Epithelial cell of proximal tubule (primary cell): ENCODE results near the gene CLN6. TPM values are rescaled to one million over a fixed set of nuclear protein-coding genes. Genes with fewer than 3 reads are reported as not detected.
"Not testable (repeated sequence)": the region's sequence is repeated elsewhere in the genome, so short reads cannot be mapped to it uniquely, and the experiment has no call there.

Experiments used
- DNase-seq: peaks from one replicate; pipeline ENCODE4 v3.0.0-alpha.2; 2011; ENCODE audit warnings: low read depth
- H3K4me3 ChIP-seq: 2 replicates; pipeline ENCODE4 v1.5.1; 2011; ENCODE audit warnings: low read depth, mild to moderate bottlenecking, low read length
- total RNA-seq: library from RNA; depleted of rRNA; stranded (reverse); fragments of >200 nt; gene quantifications from 2 replicates; pipeline ENCODE4 v1.2.3, GENCODE V29; 2015
- TF ChIP-seq, protein P1 (sequence below): conservative IDR thresholded peaks from 2 replicates; pipeline ENCODE4 v1.5.1; 2012; ENCODE audit warnings: low read depth, mild to moderate bottlenecking, low read length

Gene CLN6
- total RNA-seq, 1 donor from 2014 or later: 14.9 TPM

DNA sequence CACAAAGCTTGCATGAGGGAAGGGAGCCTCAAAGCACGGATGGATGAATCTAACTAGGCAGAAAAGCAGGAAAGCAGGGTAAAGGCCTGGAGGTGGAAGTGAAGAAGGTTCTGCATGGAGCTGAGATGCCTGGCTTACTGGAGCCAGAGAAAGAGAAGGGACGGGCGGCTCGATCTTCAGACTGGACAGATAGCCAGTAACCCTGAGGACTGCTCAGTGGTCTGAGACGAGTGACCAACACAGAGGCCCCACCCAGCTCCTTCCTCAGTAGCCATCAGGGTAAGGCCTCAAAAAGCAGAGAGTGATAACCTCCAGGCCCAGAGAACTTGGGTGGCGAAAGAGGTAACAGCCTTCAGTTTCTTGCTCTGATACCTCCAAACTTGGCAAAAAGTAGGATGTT, 6.4 kb downstream of the CLN6 start:
- TF ChIP-seq, protein P1, sequence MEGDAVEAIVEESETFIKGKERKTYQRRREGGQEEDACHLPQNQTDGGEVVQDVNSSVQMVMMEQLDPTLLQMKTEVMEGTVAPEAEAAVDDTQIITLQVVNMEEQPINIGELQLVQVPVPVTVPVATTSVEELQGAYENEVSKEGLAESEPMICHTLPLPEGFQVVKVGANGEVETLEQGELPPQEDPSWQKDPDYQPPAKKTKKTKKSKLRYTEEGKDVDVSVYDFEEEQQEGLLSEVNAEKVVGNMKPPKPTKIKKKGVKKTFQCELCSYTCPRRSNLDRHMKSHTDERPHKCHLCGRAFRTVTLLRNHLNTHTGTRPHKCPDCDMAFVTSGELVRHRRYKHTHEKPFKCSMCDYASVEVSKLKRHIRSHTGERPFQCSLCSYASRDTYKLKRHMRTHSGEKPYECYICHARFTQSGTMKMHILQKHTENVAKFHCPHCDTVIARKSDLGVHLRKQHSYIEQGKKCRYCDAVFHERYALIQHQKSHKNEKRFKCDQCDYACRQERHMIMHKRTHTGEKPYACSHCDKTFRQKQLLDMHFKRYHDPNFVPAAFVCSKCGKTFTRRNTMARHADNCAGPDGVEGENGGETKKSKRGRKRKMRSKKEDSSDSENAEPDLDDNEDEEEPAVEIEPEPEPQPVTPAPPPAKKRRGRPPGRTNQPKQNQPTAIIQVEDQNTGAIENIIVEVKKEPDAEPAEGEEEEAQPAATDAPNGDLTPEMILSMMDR: no peak
- DNase-seq: no peak
- no peak overlapping the region for H3K4me3 ChIP-seq

- not testable (repeated sequence) for H3K4me3 ChIP-seq, DNase-seq
Measured at GRCh38 chr15:68222432-68222743, 7.1 kb downstream of the CLN6 start.

- DNase-seq, H3K4me3 ChIP-seq: not testable (repeated sequence)
Measured at GRCh38 chr15:68221530-68222431, 7.7 kb downstream of the CLN6 start.

DNA sequence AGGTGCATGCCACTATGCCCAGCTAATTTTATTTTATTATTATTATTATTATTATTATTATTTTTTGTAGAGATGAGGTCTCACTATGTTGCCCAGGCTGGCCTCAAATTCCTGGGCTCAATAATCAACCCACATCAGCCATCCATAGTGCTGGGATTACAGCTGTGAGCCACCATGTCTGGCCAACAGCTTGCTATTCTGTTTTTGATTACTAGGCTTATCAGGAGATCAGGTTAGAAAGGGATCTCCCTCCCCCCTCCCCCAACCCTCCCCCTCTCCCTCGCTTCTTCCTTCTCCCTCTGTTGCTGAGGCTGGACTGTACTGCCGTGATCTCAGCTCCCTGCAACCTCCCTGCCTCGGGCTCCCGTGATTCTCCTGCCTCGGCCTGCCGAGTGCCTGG, 8.6 kb downstream of the CLN6 start:
- TF ChIP-seq, protein P1: no peak
- DNase-seq: no peak

DNA sequence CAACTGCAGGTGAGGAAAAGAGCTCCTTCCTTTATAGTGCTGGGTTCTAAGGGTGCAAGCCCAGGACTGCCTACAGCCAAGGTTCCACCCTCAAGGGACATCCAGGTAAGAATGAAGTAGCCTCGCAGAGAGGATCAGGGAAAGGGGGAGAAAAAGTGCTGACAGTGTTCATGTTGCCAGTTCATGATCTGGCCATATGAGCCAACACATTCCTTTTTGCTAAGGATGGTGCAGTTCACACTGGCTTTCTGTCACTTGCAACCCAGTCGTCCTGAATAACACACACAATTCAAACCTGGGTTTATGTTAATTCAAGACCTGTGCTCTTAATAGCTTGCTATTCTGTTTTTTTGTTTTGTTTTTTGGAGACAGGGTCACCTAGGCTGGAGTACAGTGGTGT, 9.0 kb downstream of the CLN6 start:
- no peak for DNase-seq
- TF ChIP-seq, protein P1: no peak
- H3K4me3 ChIP-seq: no peak overlapping the region

More for the DNA sequence above, 8.6 kb downstream of the CLN6 start:
- H3K4me3 ChIP-seq: no peak overlapping the region

GRCh38 chr15:68218847-68219798, 10.4 kb downstream of the CLN6 start:
- DNase-seq: no peak
- no peak overlapping the region for H3K4me3 ChIP-seq
- TF ChIP-seq, protein P1: no peak

DNA sequence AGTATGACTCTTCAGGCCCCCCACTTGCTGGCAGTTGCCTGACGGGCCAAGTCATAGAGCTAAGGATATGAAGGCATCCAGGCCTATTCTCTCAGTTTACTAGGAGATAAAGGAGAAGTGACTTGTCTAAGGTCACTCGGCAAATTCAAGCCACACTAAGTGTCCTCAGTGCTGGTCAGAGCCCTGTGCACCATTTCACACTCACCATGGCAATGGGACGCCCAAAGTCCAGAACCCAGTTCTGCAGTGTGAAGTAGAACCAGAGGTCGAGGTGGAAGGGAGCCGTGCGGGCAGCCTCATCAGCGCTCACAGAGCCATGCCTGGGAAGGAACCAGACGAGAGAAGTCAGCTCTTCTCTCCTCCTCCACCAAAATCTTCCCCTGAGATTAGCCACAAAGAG, 11.2 kb downstream of the CLN6 start:
- TF ChIP-seq, protein P1: no peak
- no peak overlapping the region for H3K4me3 ChIP-seq
- DNase-seq: no peak
